Suprapubic skin (tissue), 3 donors: ENCODE measurements around the gene TNFRSF8.
"Not testable (repeated sequence)": the region's sequence is repeated elsewhere in the genome, so short reads cannot be mapped to it uniquely, and the experiment has no call there.

ENCODE experiments used
- POLR2AphosphoS5 ChIP-seq, 3 donors: sonication (generic); formaldehyde crosslinking; IDR thresholded peaks; one replicate each; pipeline ENCODE4 v1.6.1; 2017; ENCODE audit warnings: antibody characterized with exemption in 3 of 3
- TF ChIP-seq, protein P1 (sequence below), 2 donors: fragments of 200-600 bp in 1 of 2; fragments of 450-650 bp in 1 of 2; sonication (generic) in 1 of 2; IDR thresholded peaks; one replicate each; pipeline ENCODE4 v1.5.1; 2016 to 2019; ENCODE audit warnings: antibody characterized with exemption in 2 of 2, mild to moderate bottlenecking in 1 of 2, moderate library complexity in 1 of 2

DNA sequence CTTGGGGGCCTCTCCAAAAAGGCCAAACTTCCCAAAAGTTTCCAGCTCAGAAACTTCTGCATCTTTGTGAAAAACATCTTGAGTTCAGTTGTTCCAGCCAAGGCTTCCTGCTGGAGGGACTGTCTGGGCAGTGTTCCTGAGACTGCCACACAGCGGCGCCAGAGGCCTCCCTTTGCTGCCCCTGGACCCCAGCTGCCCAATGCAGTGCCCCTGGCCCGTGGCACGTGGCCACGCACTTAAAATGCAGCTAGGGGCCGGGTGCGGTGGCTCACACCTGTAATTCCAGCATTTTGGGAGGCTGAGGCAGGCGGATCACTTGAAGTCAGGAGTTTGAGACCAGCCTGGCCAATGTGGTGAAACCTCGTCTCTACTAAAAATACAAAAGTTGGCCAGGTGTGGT is 43.8 kb downstream of the TNFRSF8 start:
- TF ChIP-seq, protein P1, sequence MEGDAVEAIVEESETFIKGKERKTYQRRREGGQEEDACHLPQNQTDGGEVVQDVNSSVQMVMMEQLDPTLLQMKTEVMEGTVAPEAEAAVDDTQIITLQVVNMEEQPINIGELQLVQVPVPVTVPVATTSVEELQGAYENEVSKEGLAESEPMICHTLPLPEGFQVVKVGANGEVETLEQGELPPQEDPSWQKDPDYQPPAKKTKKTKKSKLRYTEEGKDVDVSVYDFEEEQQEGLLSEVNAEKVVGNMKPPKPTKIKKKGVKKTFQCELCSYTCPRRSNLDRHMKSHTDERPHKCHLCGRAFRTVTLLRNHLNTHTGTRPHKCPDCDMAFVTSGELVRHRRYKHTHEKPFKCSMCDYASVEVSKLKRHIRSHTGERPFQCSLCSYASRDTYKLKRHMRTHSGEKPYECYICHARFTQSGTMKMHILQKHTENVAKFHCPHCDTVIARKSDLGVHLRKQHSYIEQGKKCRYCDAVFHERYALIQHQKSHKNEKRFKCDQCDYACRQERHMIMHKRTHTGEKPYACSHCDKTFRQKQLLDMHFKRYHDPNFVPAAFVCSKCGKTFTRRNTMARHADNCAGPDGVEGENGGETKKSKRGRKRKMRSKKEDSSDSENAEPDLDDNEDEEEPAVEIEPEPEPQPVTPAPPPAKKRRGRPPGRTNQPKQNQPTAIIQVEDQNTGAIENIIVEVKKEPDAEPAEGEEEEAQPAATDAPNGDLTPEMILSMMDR (IDR thresholded peaks at IDR 0.05), result not testable (repeated sequence)
- not testable (repeated sequence) for TF ChIP-seq POLR2AphosphoS5 (IDR thresholded peaks at IDR 0.05)
